Superior temporal gyrus (tissue), 1 donor: Measurements from ENCODE around the gene DTNBP1.

ENCODE experiments used
- DNase-seq: peaks from one replicate; pipeline ENCODE4 v3.0.0-alpha.2; 2016; ENCODE audit errors: extremely low spot score

The DTNBP1 gene

DNA sequence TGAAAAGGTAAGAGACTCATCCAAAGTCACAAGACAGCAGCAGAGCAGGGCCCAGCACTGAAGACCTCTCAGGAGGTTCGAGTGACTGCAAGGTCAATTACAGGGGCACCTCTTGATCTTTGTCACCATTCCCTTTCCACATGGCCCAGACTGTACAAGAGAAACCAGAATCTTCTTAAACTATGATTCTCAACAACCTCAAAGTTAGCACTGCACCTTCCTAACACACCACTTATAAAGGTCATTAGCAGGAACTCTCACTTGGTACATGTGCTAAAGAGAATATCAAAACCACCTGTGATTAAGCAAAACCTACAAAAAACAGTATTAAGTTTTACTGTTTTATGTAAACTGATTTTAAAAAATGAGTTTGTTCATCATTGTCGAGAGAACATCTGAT lies 70.2 kb downstream of the DTNBP1 start:
- no peak for DNase-seq

- DNase-seq, result no peak
Observed at GRCh38 chr6:15588971-15589634, 73.7 kb downstream of the DTNBP1 start.

- DNase-seq, result no peak
Observed at GRCh38 chr6:15586503-15586902, 76.3 kb downstream of the DTNBP1 start.

DNA sequence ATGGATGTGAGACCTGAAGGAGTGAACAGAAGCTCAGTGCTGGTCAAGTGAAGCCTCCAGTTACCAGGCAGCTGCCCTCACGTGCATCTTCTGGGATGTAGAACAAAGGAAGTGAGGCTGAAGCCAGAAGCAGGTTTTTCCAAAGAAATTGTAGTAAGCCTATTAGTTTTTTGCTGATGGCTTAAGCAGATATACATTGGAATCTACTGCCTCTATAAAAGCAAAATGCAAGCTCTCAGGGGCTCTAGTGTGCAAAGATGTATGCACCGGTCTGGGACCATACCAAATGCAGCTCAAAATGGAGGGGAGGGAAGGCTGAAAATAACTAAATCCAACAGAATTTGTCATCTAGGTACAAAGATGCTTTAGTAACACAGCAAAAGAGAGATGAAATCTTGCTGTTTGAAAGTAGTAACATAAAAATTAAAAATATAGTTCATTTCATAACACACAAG lies 77.0 kb downstream of the DTNBP1 start:
- no peak for DNase-seq

DNA sequence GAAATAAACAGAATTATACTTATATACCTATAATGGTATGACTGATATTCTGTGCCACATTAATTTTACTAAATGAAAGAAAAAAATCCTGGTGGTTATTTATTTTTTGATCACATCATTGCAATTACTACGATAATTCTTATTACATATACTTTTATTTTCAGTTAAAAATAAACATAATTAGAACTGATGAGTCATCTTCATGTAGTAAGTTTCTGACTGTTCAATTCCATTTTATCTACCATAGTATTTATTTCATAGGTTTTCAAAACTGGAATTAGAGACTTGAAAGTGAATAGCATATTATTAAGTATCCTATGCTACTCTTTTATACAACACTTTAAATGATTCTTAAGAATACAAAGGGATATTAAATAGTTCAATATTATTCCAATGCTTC lies 80.3 kb downstream of the DTNBP1 start:
- DNase-seq, result no peak

GRCh38 chr6:15581751-15582150 lies 81.1 kb downstream of the DTNBP1 start:
- no peak for DNase-seq

GRCh38 chr6:15580326-15580725 lies 82.5 kb downstream of the DTNBP1 start:
- no peak for DNase-seq

GRCh38 chr6:15578716-15579391 lies 84.0 kb downstream of the DTNBP1 start:
- DNase-seq, result no peak

- no peak for DNase-seq
Observed at GRCh38 chr6:15577550-15578171, 85.2 kb downstream of the DTNBP1 start.

- DNase-seq, result no peak
Observed at GRCh38 chr6:15577106-15577505, 85.7 kb downstream of the DTNBP1 start.

- DNase-seq, result no peak
Observed at GRCh38 chr6:15575357-15576033, 87.3 kb downstream of the DTNBP1 start.

DNA sequence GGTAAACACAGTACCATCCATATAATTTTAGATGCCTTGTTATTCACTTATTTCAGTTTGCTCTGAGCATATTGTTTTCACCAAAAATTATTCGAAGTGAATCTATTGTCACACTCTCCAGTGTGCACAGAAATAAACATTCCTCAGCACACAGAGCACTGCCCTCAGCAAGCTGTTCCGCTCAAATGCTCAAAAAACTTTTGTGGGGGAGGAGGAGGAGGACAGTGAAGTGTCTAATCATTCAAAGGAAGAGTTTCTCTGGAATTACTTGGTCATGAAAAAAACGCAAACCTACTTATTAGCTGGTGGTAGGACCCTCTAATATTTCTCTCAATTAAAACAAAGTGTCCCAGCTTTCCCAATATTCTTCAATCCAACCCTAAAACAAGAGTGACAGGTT lies 88.3 kb downstream of the DTNBP1 start:
- DNase-seq, result no peak

GRCh38 chr6:15574023-15574422 lies 88.8 kb downstream of the DTNBP1 start:
- no peak for DNase-seq

DNA sequence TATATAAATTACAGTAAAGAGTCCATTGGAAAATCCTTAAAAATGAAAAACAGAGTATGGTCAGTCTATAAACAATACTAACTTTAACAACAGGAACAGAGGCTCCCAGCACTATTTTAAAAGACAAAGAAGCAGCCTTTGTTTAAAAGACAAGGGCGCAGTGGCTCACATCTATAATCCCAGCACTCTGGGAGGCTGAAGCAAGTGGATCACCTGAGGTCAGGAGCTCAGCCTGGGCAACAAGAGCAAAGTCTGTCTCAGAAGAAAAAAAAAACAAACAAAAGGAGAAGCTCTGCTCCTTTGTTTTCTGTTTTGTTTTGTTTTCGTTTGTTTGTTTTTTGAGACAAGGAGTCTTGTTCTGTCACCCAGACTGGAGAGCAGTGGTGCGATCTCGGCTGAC lies 89.4 kb downstream of the DTNBP1 start:
- no peak for DNase-seq

GRCh38 chr6:15572296-15573016 lies 90.4 kb downstream of the DTNBP1 start:
- no peak for DNase-seq

- DNase-seq, result no peak
Observed at GRCh38 chr6:15570171-15570570, 92.7 kb downstream of the DTNBP1 start.

GRCh38 chr6:15569035-15569995 lies 93.5 kb downstream of the DTNBP1 start:
- DNase-seq, result no peak

DNA sequence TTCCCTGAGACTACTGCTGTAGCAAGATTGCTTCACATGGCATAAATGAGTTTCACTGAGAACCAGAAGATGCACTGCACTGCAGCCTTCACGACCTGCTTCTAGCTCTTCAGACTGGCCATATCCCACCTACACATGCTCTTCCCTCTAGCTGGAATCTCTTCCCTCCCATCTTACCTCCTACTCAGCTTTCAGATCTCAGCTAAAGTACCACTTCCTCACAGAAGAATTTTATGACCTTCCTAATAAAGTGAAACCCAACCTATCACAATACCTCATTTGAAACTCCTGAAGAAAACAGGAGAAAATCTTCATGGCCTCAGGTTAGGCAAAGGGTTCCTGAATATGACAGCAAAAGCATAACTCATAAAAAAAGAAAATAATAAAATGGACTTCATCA lies 99.9 kb downstream of the DTNBP1 start:
- no peak for DNase-seq

DNA sequence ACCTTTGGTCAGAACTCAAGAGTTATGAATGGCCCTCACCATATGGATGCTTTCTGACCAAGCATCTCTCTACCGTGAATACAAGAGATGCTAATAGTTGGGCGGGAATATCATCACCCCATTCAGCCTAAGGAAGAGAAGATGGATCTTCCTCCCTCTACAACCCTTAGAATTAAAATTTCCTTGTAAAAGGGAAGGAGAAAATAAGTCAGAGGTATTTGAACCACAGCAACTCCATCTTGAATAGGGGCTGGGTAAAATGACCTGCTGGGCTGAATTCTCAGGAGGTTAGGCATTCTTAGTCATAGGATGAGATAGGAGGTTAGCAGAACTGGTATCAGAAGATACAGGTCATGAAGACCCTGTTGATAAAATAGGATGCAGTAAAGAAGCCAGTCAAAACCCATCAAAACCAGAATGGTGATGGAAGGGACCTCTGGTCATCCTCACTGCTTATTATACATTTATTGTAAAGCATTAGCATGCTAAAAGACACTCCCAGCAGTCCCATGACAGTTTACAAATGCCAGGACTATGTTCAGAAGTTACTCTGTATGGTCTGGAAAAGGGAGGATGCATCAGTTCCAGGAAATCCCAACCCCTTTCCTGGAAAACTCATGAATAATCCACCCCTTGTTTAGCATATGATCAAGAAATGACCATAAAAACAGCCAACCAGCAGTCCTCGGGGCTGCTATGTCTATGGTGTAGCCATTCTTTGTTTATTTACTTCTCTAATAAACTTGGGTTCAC lies 101.2 kb downstream of the DTNBP1 start:
- no peak for DNase-seq

DNA sequence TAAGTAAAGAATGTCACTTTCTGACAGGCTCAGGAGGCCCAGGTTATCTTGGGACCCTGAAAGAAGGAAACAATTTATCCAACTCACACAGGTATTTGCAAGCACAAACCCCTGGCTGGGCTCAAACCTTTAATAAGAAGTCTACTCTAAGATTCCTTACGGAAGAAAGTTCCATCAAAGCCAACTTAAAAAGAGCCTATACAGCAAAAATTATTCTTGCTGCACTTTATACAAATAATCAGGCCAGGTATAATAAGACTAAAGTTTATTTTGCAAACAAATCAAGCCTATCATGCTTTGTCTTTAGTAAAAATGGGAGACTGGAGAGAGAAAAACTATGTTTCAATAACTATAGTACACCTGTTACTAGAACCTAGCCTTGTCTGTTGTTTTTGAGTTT lies 102.1 kb downstream of the DTNBP1 start:
- no peak for DNase-seq
